GM12801 (cell line): ENCODE results near the gene WDR18.

Experiments used
- CTCF ChIP-seq: IDR thresholded peaks from one replicate; pipeline ENCODE4 v1.5.1; 2011; ENCODE audit warnings: control low read depth; ENCODE audit not compliant: insufficient read length; ENCODE audit errors: extremely low read depth

Gene WDR18

GRCh38 chr19:1019980-1020867 is 36.1 kb downstream of the WDR18 start:
- TF ChIP-seq CTCF: no peak

GRCh38 chr19:1020868-1021425 is 36.8 kb downstream of the WDR18 start, which contains the start of gene TMEM259:
TSS of gene TMEM259 (minus strand) at chr19:1021123. CDS start at chr19:1020996, 127 bp downstream.
- no peak for TF ChIP-seq CTCF

GRCh38 chr19:1025960-1026782 is 42.0 kb downstream of the WDR18 start, which contains the start of gene CNN2:
TSS of gene CNN2 (plus strand) at chr19:1026608. CDS start at chr19:1026662, 54 bp downstream.
- no peak for TF ChIP-seq CTCF

GRCh38 chr19:1026783-1027649 is 42.9 kb downstream of the WDR18 start:
- TF ChIP-seq CTCF: no peak

- TF ChIP-seq CTCF: no peak
Observed at GRCh38 chr19:1027650-1028061, 43.5 kb downstream of the WDR18 start.

- TF ChIP-seq CTCF: no peak
Observed at GRCh38 chr19:1028062-1028926, 44.1 kb downstream of the WDR18 start.
